Right hindlimb (tissue), 1 donor: ENCODE results near the gene RUSC2.
"Not testable (repeated sequence)": the region's sequence is repeated elsewhere in the genome, so short reads cannot be mapped to it uniquely, and the experiment has no call there.

ENCODE experiments used
- DNase-seq: peaks from one replicate; pipeline ENCODE4 v3.0.0-alpha.2; 2018

Gene RUSC2

GRCh38 chr9:35522187-35522586 is 32.3 kb downstream of the RUSC2 start:
- no peak for DNase-seq

- DNase-seq: no peak
These were observed 32.8 kb downstream of the RUSC2 start for GRCh38 chr9:35522700-35523099.

GRCh38 chr9:35523556-35523955 is 33.6 kb downstream of the RUSC2 start:
- DNase-seq: not testable (repeated sequence)

GRCh38 chr9:35526087-35526801 is 36.3 kb downstream of the RUSC2 start:
- DNase-seq: no peak

- DNase-seq: no peak
These were observed 39.4 kb downstream of the RUSC2 start for GRCh38 chr9:35529161-35529823.

- no peak for DNase-seq
These were observed 43.5 kb downstream of the RUSC2 start for GRCh38 chr9:35533398-35533797.

- DNase-seq: not testable (repeated sequence)
These were observed 45.0 kb downstream of the RUSC2 start for GRCh38 chr9:35534921-35535320.

- no peak for DNase-seq
These were observed 48.0 kb downstream of the RUSC2 start for GRCh38 chr9:35537913-35538312.

GRCh38 chr9:35538361-35539234 is 48.7 kb downstream of the RUSC2 start:
- DNase-seq: peak; percentile 87
